GM10266 (cell line): ENCODE data around the gene PLCH1.

ENCODE experiments used
- DNase-seq: peaks from one replicate; pipeline ENCODE4 v3.0.0; 2012; ENCODE audit errors: extremely low spot score
- CTCF ChIP-seq: IDR thresholded peaks from 2 replicates; pipeline ENCODE4 v1.5.1; 2012; ENCODE audit warnings: mild to moderate bottlenecking, low read depth; ENCODE audit not compliant: control insufficient read depth, insufficient read depth; ENCODE audit errors: missing control alignments

Gene PLCH1

GRCh38 chr3:155611456-155611855 is 133.4 kb downstream of the PLCH1 start:
- TF ChIP-seq CTCF, result no peak
- no peak for DNase-seq

GRCh38 chr3:155609586-155609985 is 135.3 kb downstream of the PLCH1 start:
- no peak for DNase-seq
- TF ChIP-seq CTCF, result no peak

- TF ChIP-seq CTCF, result no peak
- DNase-seq, result no peak
These were observed 136.5 kb downstream of the PLCH1 start for GRCh38 chr3:155608228-155608920.

GRCh38 chr3:155607761-155608160 is 137.1 kb downstream of the PLCH1 start:
- TF ChIP-seq CTCF, result no peak
- no peak for DNase-seq

- TF ChIP-seq CTCF, result no peak
- DNase-seq, result no peak
These were observed 139.3 kb downstream of the PLCH1 start for GRCh38 chr3:155605571-155605970.

- no peak for TF ChIP-seq CTCF
- DNase-seq, result no peak
These were observed 139.9 kb downstream of the PLCH1 start for GRCh38 chr3:155604967-155605366.

GRCh38 chr3:155604126-155604525 is 140.7 kb downstream of the PLCH1 start:
- no peak for DNase-seq
- no peak for TF ChIP-seq CTCF
